Gastroesophageal sphincter (tissue), 3 donors: ENCODE data around the gene TMEM131.

Source experiments
- POLR2A ChIP-seq, 2 donors: fragments of 450-650 bp; IDR thresholded peaks; one replicate each; pipeline ENCODE4 v1.6.1; 2017; ENCODE audit warnings: antibody characterized with exemption in 2 of 2, mild to moderate bottlenecking in 2 of 2, moderate library complexity in 1 of 2
- POLR2AphosphoS5 ChIP-seq: sonication (generic); formaldehyde crosslinking; IDR thresholded peaks from one replicate; pipeline ENCODE4 v1.6.1; 2017; ENCODE audit warnings: antibody characterized with exemption
- TF ChIP-seq, protein P1 (sequence below), 4 experiments: fragments of 200-600 bp in 2 of 4; fragments of 450-650 bp in 2 of 4; sonication (generic) in 1 of 4; IDR thresholded peaks; one replicate each; pipeline ENCODE4 v1.5.1; 2017 to 2019; ENCODE audit warnings: antibody characterized with exemption in 4 of 4, mild to moderate bottlenecking in 2 of 4, moderate library complexity in 2 of 4

DNA sequence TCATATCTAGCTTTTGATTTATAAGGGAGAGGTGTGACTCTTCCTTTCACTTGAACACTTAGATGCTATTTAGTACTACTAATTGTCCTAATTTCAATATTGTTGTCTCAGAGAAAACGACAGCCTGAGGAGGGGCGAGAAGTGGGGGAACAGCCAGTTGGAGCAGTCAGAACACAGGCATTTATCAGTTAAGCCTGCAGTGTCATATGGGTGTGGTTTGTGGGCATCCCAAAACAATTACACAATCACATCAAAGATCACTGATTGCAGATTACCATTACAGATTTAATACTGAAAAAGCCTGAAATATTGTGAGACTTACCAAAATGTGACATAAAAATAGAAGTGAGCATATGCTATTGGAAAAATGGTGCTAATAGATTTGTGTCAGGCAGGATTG is 15.8 kb downstream of the TMEM131 start:
- TF ChIP-seq POLR2A (IDR thresholded peaks at IDR 0.05) (no peak), POLR2AphosphoS5 (no peak)
- TF ChIP-seq, protein P1, sequence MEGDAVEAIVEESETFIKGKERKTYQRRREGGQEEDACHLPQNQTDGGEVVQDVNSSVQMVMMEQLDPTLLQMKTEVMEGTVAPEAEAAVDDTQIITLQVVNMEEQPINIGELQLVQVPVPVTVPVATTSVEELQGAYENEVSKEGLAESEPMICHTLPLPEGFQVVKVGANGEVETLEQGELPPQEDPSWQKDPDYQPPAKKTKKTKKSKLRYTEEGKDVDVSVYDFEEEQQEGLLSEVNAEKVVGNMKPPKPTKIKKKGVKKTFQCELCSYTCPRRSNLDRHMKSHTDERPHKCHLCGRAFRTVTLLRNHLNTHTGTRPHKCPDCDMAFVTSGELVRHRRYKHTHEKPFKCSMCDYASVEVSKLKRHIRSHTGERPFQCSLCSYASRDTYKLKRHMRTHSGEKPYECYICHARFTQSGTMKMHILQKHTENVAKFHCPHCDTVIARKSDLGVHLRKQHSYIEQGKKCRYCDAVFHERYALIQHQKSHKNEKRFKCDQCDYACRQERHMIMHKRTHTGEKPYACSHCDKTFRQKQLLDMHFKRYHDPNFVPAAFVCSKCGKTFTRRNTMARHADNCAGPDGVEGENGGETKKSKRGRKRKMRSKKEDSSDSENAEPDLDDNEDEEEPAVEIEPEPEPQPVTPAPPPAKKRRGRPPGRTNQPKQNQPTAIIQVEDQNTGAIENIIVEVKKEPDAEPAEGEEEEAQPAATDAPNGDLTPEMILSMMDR (IDR thresholded peaks at IDR 0.05) = no peak
